H1 (cell line): ENCODE measurements around the gene RNASE13. TPM values are rescaled to one million over a fixed set of nuclear protein-coding genes. Genes with fewer than 3 reads are reported as not detected.

Experiments
- BCL11A ChIP-seq, 2 experiments: IDR thresholded peaks; one replicate each; pipeline ENCODE4 v1.6.1; 2011; ENCODE audit warnings: low read depth in 2 of 2, low read length in 2 of 2, mild to moderate bottlenecking in 2 of 2
- HDAC2 ChIP-seq, 2 experiments: fragments of 300-600 bp in 1 of 2; sonication (generic) in 1 of 2; IDR thresholded peaks; 2 replicates each; pipeline ENCODE4 v1.6.1; 2011 to 2012; ENCODE audit warnings: low read depth in 2 of 2, low read length in 2 of 2, mild to moderate bottlenecking in 2 of 2, moderate library complexity in 2 of 2, borderline replicate concordance in 1 of 2, inconsistent platforms in 1 of 2
- TAF1 ChIP-seq: IDR thresholded peaks from 2 replicates; pipeline ENCODE4 v1.6.1; 2011; ENCODE audit warnings: mild to moderate bottlenecking, low read depth, low read length
- ZNF274 ChIP-seq: IDR thresholded peaks from 2 replicates; pipeline ENCODE4 v1.7.0; 2012; ENCODE audit warnings: low read length, borderline replicate concordance; ENCODE audit errors: extremely low read depth
- polyA plus RNA-seq, 7 experiments: library from polyadenylated mRNA; depleted of rRNA in 3 of 7; stranded (reverse) in 5 of 7; unstranded in 2 of 7; fragments of >200 nt in 5 of 7; fragments of 200-250 nt in 2 of 7; gene quantifications; 1 replicate in 5 of 7; 2 replicates in 1 of 7; 4 replicates in 1 of 7; pipeline versions ENCODE4 v1.2.1 to v1.2.3, GENCODE V29; 2011 to 2013; ENCODE audit warnings: missing spikeins in 2 of 7, mixed read lengths in 2 of 7
- total RNA-seq: library from RNA; stranded (reverse); fragmentation: NEBNext Ultra II Directional; extraction: Animal tissue kit (Norgen Biotek cat#: 25700); gene quantifications from 2 replicates; pipeline ENCODE4 v1.2.1, GENCODE V29; 2021

The RNASE13 gene
- total and polyA plus RNA-seq, 2 of the 8 experiments (the other 6 are each of a cell fraction or from before 2014, with no cell fraction given): not detected

DNA sequence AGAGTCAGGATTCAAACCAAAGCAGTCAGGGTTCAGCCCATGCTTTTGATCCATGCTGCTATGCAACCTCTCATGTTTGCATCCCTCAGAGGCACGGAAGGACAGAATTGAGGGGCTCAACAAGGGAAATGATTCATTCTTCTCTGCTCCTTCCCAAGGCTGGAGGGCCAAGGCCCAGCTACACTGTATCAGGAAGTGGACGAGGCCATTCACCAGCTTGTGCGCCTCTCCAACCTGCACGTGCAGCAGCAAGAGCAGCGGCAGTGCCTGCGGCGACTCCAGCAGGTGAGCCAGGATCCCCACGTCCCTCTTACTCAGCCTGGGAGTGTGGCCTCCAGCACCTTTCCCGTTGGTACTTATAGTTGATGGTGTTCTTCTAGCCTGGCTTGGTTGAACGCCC lies 44.1 kb upstream of the RNASE13 start (continued):
- TF ChIP-seq BCL11A (IDR thresholded peaks at IDR 0.05; ENCODE audit: low read depth in 2 of 2, low read length in 2 of 2) (no peak), HDAC2 (IDR thresholded peaks at IDR 0.05; ENCODE audit: borderline replicate concordance in 1 of 2, low read depth in 2 of 2, low read length in 2 of 2) (no peak), ZNF274 (no peak), TAF1 (no peak)
